ENCODE measurements around the gene HIP1R. TPM values are rescaled to one million over a fixed set of nuclear protein-coding genes. Genes with fewer than 3 reads are reported as not detected.

The HIP1R gene
- total RNA-seq, 1 donor from 2014 or later = 22.2 TPM

DNA sequence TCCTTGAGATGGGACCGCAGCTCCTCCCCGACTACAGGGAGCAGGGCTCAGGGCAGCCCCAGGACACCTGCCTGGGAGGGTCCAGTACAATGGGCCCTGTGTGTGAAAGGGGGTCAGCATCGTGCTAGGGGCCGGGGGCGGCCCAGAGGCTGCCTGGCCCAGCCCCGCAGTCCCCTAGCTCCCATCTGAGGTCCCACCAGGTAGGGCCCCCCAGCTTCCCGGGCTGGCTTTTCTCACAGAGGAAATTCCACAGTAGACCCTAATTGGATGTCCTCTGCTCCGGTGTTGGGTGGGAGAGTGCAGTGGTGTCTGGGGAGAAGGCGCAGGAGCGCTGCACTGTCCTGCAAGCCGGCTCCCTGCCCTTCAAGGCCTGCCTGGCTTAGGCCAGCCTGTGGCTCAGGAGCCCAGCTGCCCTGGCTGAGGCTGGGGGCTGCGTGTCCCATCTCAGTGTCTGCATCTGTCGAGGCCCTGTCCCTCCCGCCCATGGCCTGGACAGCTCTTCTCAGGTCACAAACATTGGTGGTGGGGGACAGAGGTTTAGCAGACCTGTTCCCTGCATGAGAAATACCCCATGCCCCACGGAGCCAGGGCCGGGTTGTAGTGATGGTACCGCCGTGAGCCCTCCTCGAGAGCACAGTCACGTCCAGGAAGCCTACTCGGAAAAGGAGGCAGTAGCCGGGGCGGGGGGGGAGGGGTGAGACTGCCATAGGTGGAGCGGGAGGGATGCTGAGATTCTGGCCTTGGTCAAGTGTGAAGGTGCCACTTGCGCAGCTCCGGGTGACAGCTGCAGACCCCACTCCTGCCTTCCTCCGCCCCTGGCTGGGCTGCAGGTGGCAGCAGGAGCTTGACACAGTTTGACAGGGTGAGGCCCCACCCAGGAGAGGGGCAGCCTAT, 11.6 kb downstream of the HIP1R start:
- no peak overlapping the region for H3K9ac ChIP-seq (ENCODE audit: low read length)
- H3K27ac ChIP-seq (ENCODE audit: low read depth, low read length) = no peak overlapping the region
- DNase-seq (ENCODE audit: low read depth) (no peak), FAIRE-seq (no peak)
- H3K36me3 ChIP-seq (ENCODE audit: insufficient read depth, low read length) = no peaks in the 10 kb centered on the region
- peaks cover 5% of the 10 kb centered on the region for H3K36me3 Mint-ChIP-seq (ENCODE audit: low read depth, unreplicated experiment)
- no peak overlapping the region for H3K27ac Mint-ChIP-seq (ENCODE audit: unreplicated experiment)
- H3K9me3 Mint-ChIP-seq (ENCODE audit: unreplicated experiment) = no peaks in the 10 kb centered on the region
- H3K9me3 ChIP-seq (ENCODE audit: insufficient read depth, low read depth, low read length) = no peaks in the 10 kb centered on the region
- H3K4me3 Mint-ChIP-seq (ENCODE audit: unreplicated experiment) = no peak overlapping the region
- TF ChIP-seq EZH2 (IDR thresholded peaks at IDR 0.05; ENCODE audit: insufficient read depth, low read length) = no peak
- TF ChIP-seq, protein P1, sequence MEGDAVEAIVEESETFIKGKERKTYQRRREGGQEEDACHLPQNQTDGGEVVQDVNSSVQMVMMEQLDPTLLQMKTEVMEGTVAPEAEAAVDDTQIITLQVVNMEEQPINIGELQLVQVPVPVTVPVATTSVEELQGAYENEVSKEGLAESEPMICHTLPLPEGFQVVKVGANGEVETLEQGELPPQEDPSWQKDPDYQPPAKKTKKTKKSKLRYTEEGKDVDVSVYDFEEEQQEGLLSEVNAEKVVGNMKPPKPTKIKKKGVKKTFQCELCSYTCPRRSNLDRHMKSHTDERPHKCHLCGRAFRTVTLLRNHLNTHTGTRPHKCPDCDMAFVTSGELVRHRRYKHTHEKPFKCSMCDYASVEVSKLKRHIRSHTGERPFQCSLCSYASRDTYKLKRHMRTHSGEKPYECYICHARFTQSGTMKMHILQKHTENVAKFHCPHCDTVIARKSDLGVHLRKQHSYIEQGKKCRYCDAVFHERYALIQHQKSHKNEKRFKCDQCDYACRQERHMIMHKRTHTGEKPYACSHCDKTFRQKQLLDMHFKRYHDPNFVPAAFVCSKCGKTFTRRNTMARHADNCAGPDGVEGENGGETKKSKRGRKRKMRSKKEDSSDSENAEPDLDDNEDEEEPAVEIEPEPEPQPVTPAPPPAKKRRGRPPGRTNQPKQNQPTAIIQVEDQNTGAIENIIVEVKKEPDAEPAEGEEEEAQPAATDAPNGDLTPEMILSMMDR (IDR thresholded peaks at IDR 0.05; ENCODE audit: insufficient read depth, low read depth, low read length) = no peak
- H3K4me1 Mint-ChIP-seq (ENCODE audit: low read depth, unreplicated experiment) = peaks cover 9% of the 10 kb centered on the region
- H4K20me1 ChIP-seq (ENCODE audit: insufficient read depth, low read length) = peaks cover 3% of the 10 kb centered on the region
- H3K4me1 ChIP-seq (ENCODE audit: insufficient read depth, low read length) = peaks cover 18% of the 10 kb centered on the region
- no peak overlapping the region for H2AFZ ChIP-seq (ENCODE audit: low read depth, low read length)
- no peak overlapping the region for H3K4me2 ChIP-seq (ENCODE audit: low read length)
- peaks cover 7% of the 10 kb centered on the region for H3K79me2 ChIP-seq (ENCODE audit: insufficient read depth, low read length)
- no peak overlapping the region for H3K4me3 ChIP-seq (ENCODE audit: insufficient read depth, low read depth, low read length)
- H3K27me3 Mint-ChIP-seq (ENCODE audit: low read depth, unreplicated experiment) = no peaks in the 10 kb centered on the region
- no peaks in the 10 kb centered on the region for H3K27me3 ChIP-seq (ENCODE audit: insufficient read depth, low read length)

DNA sequence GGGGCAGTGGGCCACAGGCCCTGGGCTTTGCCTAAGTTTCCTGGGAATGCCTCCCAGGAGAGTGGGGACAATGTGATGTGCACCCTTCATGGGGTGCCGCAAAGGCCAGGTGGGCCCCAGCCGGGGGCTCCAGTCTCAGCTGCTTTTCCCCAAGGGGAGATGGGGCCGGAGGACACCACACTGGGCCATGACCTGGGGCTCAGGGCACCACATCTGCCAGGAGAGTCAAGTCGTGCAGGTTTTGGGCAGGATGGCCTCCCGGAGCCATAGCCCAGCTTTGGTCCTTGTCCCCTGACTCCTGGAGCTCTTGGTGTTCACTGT, 12.2 kb downstream of the HIP1R start:
- H3K9ac ChIP-seq (ENCODE audit: low read length) = no peak overlapping the region
- Mint-ChIP-seq H3K36me3 (ENCODE audit: low read depth, unreplicated experiment) (peaks cover 5% of the 10 kb centered on the region), H3K27me3 (ENCODE audit: low read depth, unreplicated experiment) (no peaks in the 10 kb centered on the region), H3K4me1 (ENCODE audit: low read depth, unreplicated experiment) (peaks cover 10% of the 10 kb centered on the region), H3K4me3 (ENCODE audit: unreplicated experiment) (no peak overlapping the region), H3K27ac (ENCODE audit: unreplicated experiment) (no peak overlapping the region), H3K9me3 (ENCODE audit: unreplicated experiment) (no peaks in the 10 kb centered on the region)
- H3K27ac ChIP-seq (ENCODE audit: low read depth, low read length) = no peak overlapping the region
- FAIRE-seq (no peak), DNase-seq (ENCODE audit: low read depth) (no peak)
- peaks cover 3% of the 10 kb centered on the region for H4K20me1 ChIP-seq (ENCODE audit: insufficient read depth, low read length)
- H3K4me2 ChIP-seq (ENCODE audit: low read length) = no peak overlapping the region
- H3K4me3 ChIP-seq (ENCODE audit: insufficient read depth, low read depth, low read length) = no peak overlapping the region
- no peak overlapping the region for H2AFZ ChIP-seq (ENCODE audit: low read depth, low read length)
- peaks cover 18% of the 10 kb centered on the region for H3K4me1 ChIP-seq (ENCODE audit: insufficient read depth, low read length)
- no peaks in the 10 kb centered on the region for H3K36me3 ChIP-seq (ENCODE audit: insufficient read depth, low read length)
- no peaks in the 10 kb centered on the region for H3K27me3 ChIP-seq (ENCODE audit: insufficient read depth, low read length)
- H3K79me2 ChIP-seq (ENCODE audit: insufficient read depth, low read length) = peaks cover 7% of the 10 kb centered on the region
- TF ChIP-seq EZH2 (IDR thresholded peaks at IDR 0.05; ENCODE audit: insufficient read depth, low read length) = no peak
- TF ChIP-seq, protein P1 (IDR thresholded peaks at IDR 0.05; ENCODE audit: insufficient read depth, low read depth, low read length) = no peak
- H3K9me3 ChIP-seq (ENCODE audit: insufficient read depth, low read depth, low read length) = no peaks in the 10 kb centered on the region

DNA sequence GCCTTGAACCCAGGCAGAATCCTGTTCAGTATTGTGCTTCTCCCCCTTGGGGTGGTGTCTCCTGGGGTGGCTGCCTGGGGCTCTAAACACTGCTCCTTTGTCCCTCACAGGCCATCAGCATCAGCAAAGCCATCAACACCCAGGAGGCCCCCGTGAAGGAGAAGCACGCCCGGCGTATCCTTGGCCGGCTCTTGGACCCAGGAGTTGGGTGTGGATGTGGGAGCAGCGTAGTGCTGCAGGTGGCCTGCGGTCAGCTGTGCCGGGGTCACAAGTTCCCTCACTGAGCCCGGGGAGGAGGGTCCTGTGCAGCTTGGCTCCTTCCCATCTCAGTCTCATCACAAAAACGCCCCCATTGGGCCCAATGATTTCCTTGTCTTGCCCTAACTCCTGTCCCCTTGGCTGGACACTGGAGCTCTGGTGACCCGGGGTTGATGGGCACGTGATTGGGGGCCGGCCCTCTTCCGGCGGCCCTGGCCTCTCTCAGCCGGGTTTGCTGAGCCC, 12.7 kb downstream of the HIP1R start:
- Histone ChIP-seq H3K4me3 (ENCODE audit: insufficient read depth, low read depth, low read length) (no peak overlapping the region), H3K27ac (ENCODE audit: low read depth, low read length) (no peak overlapping the region), H3K9me3 (ENCODE audit: insufficient read depth, low read depth, low read length) (no peaks in the 10 kb centered on the region), H3K9ac (ENCODE audit: low read length) (no peak overlapping the region), H3K36me3 (ENCODE audit: insufficient read depth, low read length) (no peaks in the 10 kb centered on the region), H3K4me1 (ENCODE audit: insufficient read depth, low read length) (peaks cover 18% of the 10 kb centered on the region), H3K79me2 (ENCODE audit: insufficient read depth, low read length) (peaks cover 7% of the 10 kb centered on the region), H4K20me1 (ENCODE audit: insufficient read depth, low read length) (peaks cover 3% of the 10 kb centered on the region), H2AFZ (ENCODE audit: low read depth, low read length) (no peak overlapping the region), H3K4me2 (ENCODE audit: low read length) (no peak overlapping the region), H3K27me3 (ENCODE audit: insufficient read depth, low read length) (no peaks in the 10 kb centered on the region)
- H3K4me1 Mint-ChIP-seq (ENCODE audit: low read depth, unreplicated experiment) = peaks cover 12% of the 10 kb centered on the region
- H3K9me3 Mint-ChIP-seq (ENCODE audit: unreplicated experiment) = no peaks in the 10 kb centered on the region
- no peak overlapping the region for H3K27ac Mint-ChIP-seq (ENCODE audit: unreplicated experiment)
- no peaks in the 10 kb centered on the region for H3K27me3 Mint-ChIP-seq (ENCODE audit: low read depth, unreplicated experiment)
- peaks cover 5% of the 10 kb centered on the region for H3K36me3 Mint-ChIP-seq (ENCODE audit: low read depth, unreplicated experiment)
- DNase-seq (ENCODE audit: low read depth) (no peak), FAIRE-seq (no peak)
- TF ChIP-seq, protein P1 (IDR thresholded peaks at IDR 0.05; ENCODE audit: insufficient read depth, low read depth, low read length) = no peak
- TF ChIP-seq EZH2 (IDR thresholded peaks at IDR 0.05; ENCODE audit: insufficient read depth, low read length) = no peak
- H3K4me3 Mint-ChIP-seq (ENCODE audit: unreplicated experiment) = no peak overlapping the region

Measured in astrocyte (in vitro differentiated cells and primary cell).